Stimulated activated CD4-positive, alpha-beta T cell treated with anti-CD3 and anti-CD28 coated beads, Interleukin-2, amount 100 ng/mL, for 4 hours (primary cell): Measurements from ENCODE around the gene DMAC2.
"Not testable (repeated sequence)": the region's sequence is repeated elsewhere in the genome, so short reads cannot be mapped to it uniquely, and the experiment has no call there.

ENCODE experiments used
- DNase-seq: peaks from one replicate; pipeline ENCODE4 v3.0.0-alpha.2; 2020; ENCODE audit warnings: low read depth

DMAC2 gene

DNA sequence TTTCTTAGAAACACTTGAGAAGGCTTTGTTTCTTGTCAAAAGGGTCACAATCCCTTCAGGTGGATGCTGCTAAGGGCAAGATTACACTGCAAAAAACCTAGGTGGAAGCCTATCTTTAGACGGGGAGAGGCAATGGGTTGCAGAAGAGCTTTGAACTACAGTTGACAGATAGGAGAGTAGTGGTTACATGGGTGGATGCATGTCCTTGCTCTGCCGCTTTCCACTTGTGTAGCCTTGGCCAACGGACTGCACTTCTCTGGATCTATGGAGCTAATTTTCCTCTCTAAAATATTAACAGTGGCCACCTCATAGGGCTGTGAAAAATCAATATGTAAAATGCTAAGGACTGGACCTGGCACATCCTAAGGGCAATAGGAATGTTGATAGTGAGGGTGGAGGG, 41.1 kb downstream of the DMAC2 start:
- DNase-seq: no peak

DNA sequence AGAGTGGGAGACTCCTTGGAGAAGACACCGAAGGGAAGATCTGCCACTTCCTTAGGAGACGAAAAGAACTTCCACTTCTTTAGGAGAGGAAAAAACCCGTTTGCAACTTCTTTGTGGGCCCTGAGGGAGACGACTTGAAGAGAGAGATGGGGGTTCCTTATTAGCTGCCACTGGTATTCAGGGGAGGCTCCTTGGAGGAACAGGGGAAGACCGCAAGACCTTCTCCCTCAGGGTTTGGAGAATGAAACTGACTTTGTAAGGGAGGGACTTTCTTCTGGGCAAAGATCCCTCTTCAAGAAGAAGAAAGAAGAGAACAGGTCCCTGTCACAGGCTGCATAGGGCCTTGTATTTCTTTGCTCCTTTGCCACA, 41.7 kb downstream of the DMAC2 start:
- DNase-seq: no peak

DNA sequence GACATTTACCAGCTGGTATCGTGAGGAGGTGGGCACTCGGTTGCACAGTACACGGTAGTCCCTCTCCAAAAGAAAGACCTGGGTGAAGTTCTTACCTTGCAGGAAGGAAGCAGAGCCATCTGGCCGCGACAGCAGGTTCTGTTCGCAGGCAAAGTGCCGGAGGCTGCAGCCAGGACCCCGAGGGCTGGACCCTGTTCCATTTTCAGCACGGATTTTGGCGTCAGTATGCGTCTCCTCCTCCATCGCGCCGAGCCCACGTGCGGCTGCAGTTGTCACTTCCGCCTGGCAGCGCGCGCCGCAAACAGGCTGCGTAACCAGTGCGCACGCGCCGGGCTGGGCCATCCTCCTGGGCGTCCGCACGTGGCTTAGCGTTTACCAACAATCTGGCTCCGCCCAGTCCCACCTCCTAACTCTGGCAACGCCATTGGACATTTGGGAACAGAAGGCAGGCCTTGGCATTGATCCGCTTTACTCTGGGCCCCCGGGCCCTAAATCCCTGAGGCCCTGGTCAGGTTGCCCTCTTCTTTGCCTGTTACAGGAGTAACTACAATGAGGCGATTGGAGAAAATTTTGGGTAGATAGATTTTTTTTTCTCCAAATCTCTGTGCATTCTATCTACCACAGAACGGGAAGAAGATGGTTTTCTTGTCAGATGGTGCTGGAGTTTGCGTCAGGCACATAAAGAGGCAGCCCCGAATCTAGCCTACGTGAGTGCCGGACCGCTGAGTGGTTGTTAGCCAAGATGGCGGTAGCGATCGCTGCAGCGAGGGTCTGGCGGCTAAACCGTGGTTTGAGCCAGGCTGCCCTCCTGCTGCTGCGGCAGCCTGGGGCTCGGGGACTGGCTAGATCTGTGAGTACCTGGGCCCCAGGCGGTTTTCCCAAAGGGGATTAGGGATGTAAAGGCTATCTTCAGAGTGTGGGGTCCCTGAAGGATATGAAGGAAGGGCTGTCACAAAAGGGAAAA, 42.3 kb downstream of the DMAC2 start, which contains the start of the genes BCKDHA and EXOSC5:
Gene BCKDHA (plus strand): TSS at position 733 of the 964 bp plus-strand sequence. CDS start 10 bp downstream, at position 743.
Gene EXOSC5 (minus strand): TSS at position 274 of the 964 bp plus-strand sequence. CDS start 31 bp downstream, at position 243.
- peak; percentile 99 for DNase-seq

DNA sequence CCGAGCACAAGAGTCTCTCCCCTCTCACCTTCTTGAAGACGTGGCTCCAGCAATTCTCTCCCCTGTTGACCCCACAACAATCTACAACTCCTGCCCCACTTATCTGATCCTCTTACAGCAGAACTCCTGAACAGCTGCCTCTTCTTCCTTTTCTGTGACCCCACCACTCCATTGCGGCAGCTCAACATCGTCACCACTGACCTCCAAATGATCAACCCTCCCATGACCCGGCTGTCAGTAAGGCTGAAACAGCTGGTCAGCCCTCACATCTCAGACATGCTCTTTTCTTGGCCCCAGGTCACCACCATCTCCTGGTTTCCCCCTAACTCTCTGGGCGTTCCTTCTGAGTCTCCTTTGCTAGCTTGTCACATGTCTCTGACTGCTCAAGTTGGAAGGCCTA, 44.4 kb downstream of the DMAC2 start:
- no peak for DNase-seq

DNA sequence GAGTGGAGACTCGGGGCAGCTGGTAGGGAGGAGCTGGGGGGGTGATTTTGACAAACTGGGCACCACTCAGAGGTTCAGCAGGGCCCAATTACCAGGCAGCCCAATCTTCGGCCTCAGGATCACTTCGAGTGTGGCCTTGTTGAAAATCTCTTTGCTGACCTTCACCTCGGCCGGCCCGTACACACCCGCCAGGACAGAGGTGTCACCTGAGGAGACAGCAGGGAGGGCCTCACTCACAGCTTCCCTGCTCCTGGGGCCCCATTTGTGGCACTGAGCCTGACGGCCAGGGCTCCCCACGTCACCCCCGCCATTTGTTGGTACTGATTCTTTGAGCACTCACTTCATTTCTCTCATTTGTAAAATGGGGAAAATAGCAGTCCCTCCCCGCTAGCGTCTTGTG, 46.9 kb downstream of the DMAC2 start:
- DNase-seq: no peak

DNA sequence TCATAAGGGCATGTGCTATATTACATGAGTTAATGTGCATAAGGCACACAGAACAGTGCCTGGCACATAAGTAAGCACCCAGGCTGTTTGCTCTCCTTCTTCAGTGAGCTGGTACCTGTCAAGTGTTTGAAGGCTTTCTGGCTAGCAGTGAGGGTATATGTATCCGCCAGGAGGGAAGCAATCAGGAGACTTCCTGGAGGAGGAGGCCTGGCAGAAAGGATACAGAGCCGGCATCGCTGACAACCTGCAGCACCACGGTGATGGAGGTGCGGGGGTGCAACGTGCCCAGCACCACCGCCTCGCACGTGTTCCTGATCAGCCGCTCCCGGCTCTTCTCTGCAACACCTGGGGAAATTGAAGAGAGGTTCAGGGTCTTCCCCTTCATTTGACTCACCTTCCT, 48.1 kb downstream of the DMAC2 start:
- no peak for DNase-seq

DNA sequence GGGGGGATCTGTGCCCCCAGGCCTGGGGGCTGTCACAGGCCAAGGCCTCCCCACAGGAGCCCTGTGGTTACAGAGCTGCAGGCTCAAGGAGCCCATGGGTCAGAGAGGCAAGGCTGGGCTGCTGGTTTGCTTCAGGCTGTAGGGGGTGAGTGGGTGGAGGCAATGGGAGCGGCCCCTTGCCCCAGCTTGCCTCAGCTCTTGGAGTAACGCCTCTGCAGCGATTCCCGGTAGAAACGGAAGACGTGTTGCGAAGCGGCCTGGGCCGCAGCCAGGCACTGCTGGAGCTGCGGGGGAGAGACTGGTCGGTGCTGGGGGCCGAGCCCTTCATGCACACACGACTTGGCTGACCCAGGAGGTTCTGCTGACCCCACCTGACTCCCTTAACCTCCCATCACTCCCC, 53.3 kb downstream of the DMAC2 start:
- no peak for DNase-seq

DNA sequence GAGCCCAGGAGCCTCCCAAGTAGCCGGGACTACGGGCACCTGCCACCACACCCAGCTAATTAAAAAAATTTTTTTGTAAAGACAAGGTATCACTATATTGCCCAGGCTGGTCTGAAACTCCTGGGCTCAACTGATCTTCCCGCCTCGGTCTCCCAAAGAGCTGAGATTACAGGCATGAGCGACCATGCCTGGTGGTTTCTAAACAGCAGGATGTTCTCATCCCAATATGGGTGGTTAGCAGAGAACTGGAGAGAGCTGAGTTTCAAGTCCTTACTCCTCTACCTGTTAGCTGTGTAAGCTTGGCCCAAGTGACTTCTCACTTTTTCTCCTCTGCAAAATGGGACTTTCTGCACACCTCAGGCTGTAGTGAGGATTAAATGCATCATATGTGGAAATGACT, 55.4 kb downstream of the DMAC2 start:
- no peak for DNase-seq

DNA sequence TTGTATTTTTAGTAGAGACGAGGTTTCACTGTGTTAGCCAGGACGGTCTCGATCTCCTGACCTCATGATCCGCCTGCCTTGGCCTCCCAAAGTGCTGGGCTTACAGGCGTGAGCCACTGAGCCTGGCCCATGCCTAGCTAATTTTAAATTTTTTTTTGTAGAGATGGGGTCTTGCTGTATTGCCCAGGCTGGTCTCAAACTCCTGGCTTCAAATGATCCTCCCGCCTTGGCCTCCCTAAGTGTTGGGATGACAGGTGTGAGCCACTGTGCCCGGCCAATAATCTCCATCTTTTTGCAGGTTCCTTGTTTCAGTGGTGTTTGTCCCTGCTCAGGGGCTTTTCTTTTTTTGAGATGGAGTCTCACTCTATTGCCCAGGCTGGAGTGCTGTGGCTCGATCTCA, 58.2 kb downstream of the DMAC2 start:
- not testable (repeated sequence) for DNase-seq
